CD4-positive, alpha-beta T cell treated with Interleukin-15 for 4 hours (primary cell): ENCODE measurements around the gene ZNF526.

ENCODE experiments used
- DNase-seq: peaks from one replicate; pipeline ENCODE4 v3.0.0-alpha.2; 2020; ENCODE audit warnings: low spot score

The ZNF526 gene

DNA sequence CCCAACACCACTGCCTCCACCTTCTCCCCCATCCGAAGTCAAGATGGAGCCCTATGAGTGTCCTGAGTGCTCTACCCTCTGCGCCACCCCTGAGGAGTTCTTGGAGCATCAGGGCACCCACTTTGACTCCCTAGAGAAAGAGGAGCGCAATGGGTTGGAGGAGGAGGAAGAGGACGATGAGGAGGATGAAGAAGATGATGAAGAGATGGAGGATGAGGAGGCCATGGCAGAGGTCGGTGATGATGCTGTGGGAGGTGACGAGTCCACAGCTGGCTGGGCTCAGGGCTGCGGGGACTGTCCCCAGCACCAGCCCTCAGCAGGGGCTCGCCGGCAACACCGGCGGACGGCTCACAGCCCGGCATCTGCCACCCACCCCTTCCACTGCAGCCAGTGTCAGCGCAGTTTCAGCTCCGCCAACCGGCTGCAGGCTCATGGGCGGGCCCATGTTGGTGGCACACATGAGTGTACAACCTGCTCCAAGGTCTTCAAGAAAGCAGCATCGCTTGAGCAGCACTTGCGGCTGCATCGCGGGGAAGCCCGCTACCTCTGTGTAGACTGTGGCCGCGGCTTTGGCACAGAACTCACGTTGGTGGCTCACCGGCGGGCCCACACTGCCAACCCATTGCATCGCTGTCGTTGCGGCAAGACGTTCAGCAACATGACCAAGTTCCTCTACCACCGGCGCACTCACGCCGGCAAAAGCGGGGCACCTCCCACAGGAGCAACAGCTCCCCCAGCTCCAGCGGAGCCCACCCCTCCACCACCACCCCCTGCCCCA is 5.0 kb downstream of the ZNF526 start:
- no peak for DNase-seq

GRCh38 chr19:42225718-42226292 is 5.7 kb downstream of the ZNF526 start:
- DNase-seq: no peak

DNA sequence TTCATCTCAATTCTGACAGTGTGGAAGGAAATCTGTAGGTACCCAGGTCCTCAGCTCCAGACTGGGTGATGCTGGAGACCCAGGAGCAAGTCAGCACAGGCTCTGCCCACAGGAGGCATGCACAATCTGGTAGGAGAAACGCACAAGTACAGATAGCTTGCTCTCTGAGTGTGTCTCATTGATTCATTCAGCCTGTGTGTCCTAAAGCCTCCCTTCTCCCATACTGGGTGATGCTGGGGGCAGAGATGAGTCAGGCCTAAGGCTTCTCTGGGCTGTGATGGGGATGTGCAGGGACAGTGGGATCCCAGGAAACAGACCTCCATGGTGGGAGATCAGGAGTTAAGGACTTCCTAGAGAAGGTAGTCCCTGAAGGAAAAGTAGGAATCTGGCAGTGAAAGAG is 6.8 kb downstream of the ZNF526 start:
- DNase-seq: no peak

DNA sequence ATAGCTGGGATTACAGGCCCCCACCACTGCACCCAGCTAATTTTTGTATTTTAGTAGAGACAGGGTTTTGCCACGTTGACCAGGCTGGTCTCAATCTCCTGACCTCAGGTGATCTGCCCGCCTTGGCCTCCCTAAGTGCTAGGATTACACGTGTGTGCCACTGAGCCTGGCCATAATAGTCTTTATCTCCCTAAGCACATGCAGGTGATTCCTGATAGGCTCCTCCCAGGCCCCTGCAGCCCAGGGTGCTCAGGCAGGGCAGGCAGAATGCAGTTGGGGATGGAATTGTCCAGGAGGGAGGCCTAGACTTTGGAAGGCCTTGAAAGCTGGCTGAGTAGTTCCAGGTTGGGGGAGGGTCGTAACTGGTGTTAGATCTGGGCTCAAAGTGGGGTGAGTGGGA is 8.5 kb downstream of the ZNF526 start:
- no peak for DNase-seq

- no peak for DNase-seq
Measured at GRCh38 chr19:42229301-42229854, 9.3 kb downstream of the ZNF526 start.

- DNase-seq: no peak
Measured at GRCh38 chr19:42229855-42230351, 9.8 kb downstream of the ZNF526 start.

DNA sequence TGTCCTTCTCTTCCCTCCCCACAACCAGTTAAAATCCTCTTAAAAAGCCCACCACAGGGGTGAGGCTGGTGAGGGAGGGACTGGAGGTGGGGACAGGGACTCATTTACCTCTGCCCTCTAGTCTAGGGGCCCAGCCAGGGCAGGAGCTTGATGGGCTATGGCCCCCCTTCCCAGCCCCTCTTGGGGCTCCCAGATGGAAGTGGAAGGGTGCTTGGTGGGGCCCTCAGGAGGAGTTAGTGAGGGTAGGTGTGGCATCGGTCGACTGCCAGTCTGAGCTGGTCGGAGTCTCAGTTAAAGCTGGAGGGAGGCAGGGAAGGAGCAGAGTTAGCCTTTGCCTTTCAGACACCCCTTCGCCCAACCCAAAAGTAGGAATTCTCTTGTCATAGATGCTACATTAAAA is 10.5 kb downstream of the ZNF526 start:
- no peak for DNase-seq

GRCh38 chr19:42232435-42232834 is 12.3 kb downstream of the ZNF526 start:
- no peak for DNase-seq

GRCh38 chr19:42233106-42233505 is 13.0 kb downstream of the ZNF526 start:
- DNase-seq: no peak

DNA sequence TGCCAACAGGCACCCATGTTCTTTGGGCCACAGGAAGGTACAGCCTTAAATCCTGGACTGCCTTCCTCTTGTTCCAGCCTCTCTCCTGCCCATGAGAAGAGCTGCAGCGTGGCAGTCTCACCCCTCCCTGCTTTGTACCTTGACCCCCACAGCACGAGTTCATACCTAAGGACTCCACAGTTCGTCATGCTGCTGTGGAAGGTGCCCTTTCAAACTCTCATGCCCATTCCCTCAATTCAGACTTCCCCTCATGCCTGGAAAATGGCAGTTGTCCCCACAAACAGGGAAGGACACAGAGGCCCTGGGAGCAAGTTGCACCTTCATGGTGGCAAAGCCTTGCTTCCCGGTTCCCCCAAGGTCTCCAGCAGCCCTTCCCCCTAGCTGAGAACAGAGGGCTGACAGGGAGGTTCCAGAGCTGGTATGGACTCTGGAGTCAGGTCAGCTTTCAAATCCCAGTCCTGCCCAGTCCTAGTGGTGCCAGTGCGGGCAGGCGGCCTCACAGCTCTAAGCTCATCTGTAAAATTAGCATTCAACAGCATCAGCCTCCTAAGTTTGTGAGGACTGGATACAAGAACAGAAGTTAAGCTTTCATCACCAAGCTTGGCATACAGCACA is 13.7 kb downstream of the ZNF526 start:
- no peak for DNase-seq

DNA sequence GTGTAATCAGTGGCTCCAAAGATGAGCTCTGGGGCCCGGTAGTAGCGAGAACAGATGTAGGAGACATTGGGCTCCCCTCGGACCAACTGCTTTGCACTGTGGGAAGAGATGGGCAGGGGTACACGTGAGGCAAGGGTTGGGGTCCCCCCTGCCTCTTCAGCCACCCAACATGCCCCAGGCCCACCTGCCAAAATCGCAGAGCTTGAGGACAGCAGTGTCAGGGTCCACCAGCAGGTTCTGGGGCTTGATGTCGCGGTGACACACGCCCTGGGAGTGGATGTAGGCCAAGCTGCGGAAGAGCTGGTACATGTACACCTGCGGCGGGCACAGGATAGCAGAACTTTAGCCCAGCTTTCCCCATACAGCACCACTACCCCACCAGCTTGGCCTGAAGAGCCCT is 14.3 kb downstream of the ZNF526 start:
- DNase-seq: no peak

DNA sequence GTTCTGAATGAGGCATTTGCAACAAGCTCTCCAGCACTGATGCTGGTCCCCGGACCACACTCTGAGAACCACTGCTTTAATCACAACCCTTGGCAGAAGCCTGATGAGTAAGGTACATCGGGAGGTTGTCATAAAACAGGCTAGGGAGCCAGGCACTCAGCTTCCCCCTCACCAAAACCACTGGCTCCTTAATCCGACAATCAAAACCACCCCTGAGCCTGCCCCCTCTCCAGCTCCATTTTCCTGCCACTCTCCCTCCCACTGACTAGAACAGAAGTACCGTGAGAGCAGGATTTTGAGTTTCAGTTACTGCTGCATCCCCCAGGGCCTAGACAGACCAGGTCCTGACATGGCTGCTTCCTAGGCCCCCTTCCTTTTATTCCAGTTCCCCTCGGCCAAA is 15.1 kb downstream of the ZNF526 start:
- DNase-seq: no peak

- no peak for DNase-seq
Measured at GRCh38 chr19:42239544-42240220, 19.6 kb downstream of the ZNF526 start.

GRCh38 chr19:42241279-42241678 is 21.2 kb downstream of the ZNF526 start:
- DNase-seq: no peak

- no peak for DNase-seq
Measured at GRCh38 chr19:42242069-42242511, 22.0 kb downstream of the ZNF526 start.

DNA sequence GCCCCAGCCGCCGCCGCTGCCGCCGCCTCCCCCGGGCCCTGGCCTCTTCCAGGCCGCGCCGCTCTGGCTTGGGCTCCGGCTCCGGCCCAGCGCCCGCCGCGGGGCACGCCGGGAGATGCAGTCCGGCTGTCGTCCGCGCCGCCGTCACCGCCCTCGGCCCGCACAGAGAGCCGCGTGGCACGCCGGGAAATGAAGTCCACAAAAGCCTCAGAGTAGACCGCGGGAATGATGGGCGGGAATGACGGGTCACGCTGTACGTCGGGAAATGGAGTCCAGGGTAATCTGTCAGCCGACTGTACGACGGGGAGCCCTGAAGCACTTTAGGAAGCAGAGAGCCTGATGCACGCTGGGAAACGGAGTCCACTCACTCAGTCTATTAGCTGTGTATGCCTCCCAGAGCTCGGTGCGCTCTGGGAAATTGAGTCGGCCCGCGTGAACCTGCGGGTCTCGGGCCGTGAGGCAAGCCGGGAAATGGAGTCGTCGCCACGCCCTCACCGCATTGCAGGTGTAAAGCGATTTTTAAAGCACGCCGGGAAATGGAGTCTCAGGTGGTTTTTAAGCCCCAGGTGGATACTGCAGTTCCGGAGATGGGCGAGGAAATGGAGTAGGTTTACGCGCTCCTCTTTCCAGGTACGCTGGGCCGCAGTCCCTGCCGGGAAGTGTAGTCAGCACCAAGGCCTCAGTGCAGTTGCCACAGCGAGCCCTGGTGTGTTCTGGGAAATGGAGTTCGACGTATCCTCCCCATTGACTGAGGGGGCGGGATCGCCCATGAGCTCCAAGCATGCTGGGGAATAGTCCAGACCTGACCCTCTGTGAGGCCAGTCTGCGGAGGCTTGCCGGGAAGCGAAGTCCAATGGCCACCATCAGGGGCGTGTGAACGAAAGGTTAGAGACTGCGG is 22.6 kb downstream of the ZNF526 start, which contains the start of gene GSK3A:
Gene GSK3A, minus strand, starts transcription at position 91 of the 898 bp plus-strand sequence. CDS start 137 bp downstream, outside the sequence.
- DNase-seq: peak; percentile 96

GRCh38 chr19:42244347-42245220 is 24.5 kb downstream of the ZNF526 start:
- peak; percentile 92 for DNase-seq

GRCh38 chr19:42245231-42245630 is 25.1 kb downstream of the ZNF526 start:
- DNase-seq: no peak

DNA sequence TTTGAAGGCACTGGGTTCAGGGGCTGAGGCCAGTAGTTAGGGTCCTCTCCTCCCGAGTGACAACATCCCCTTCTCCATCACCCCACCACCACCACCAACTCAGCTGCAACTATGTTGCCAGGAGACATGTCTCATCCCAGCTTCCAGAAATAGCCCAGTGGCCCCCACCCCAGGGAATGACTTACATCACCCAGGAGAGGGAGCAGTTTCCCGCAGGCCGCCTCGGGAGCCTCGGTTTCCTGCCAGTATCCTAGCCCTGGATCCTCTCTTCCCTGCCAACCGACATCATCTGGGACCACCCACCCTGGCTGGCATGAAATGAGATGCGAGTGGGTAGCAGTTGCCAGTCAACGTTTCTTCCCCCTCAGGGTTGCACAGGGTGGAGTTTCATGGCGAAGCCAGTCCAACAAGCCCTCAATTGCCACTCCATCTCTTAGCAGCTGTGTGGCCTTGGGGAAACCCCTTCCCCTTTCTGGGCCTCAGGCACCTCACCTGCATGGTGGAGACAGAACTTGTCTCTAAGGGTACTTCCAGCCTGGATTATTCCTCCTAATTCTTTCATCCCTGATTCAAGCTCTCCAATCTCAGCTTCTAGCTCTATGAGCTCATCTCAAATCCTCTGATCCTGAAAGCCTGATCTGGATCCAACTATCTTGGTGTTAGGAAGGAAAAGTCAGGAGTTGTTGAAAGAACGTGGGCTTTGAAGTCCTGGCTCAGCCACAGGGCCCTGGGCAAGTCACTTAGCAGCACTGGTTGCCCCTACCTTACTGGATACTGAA is 26.2 kb downstream of the ZNF526 start:
- no peak for DNase-seq
